Fibroblast of lung (primary cell): ENCODE data around the gene FBXO46. TPM values are rescaled to one million over a fixed set of nuclear protein-coding genes. Genes with fewer than 3 reads are reported as not detected.

ENCODE experiments used
- DNase-seq, 2 donors: peaks; one replicate each; pipeline versions ENCODE4 v3.0.0 to v3.0.0-alpha.2; 2010; ENCODE audit warnings: low read depth in 2 of 2
- H2AFZ ChIP-seq: 2 replicates; pipeline ENCODE4 v1.5.1; 2012; ENCODE audit warnings: low read length, control low read depth, inconsistent platforms
- H3K27ac ChIP-seq: 2 replicates; pipeline ENCODE4 v1.5.1; 2011; ENCODE audit warnings: low read length, control low read depth; ENCODE audit not compliant: insufficient read depth
- H3K27me3 ChIP-seq: 2 replicates; pipeline ENCODE4 v1.5.1; 2011; ENCODE audit warnings: mild to moderate bottlenecking, low read length; ENCODE audit not compliant: control insufficient read depth, insufficient read depth
- H3K36me3 ChIP-seq: 2 replicates; pipeline ENCODE4 v1.5.1; 2011; ENCODE audit warnings: low read length; ENCODE audit not compliant: control insufficient read depth, insufficient read depth
- H3K4me1 ChIP-seq: 2 replicates; pipeline ENCODE4 v1.5.1; 2011; ENCODE audit warnings: low read length; ENCODE audit not compliant: control insufficient read depth, insufficient read depth; ENCODE audit errors: extremely low read depth
- H3K4me2 ChIP-seq: 2 replicates; pipeline ENCODE4 v1.5.1; 2011; ENCODE audit warnings: low read length, control low read depth; ENCODE audit not compliant: insufficient read depth; ENCODE audit errors: extremely low read depth
- H3K4me3 ChIP-seq, 4 experiments: fragments of 200-600 bp in 1 of 4; sonication (generic) in 1 of 4; replicated peaks in 1 of 4; 2 replicates each; pipeline ENCODE4 v1.5.1; 2011 to 2016; ENCODE audit warnings: low read length in 4 of 4, low read depth in 3 of 4, mild to moderate bottlenecking in 3 of 4, control low read depth in 2 of 4, inconsistent platforms in 1 of 4, mixed read lengths in 1 of 4; ENCODE audit not compliant: insufficient read depth in 1 of 4; ENCODE audit errors: control extremely low read depth in 1 of 4
- H3K79me2 ChIP-seq: 2 replicates; pipeline ENCODE4 v1.5.1; 2012; ENCODE audit warnings: mild to moderate bottlenecking, low read length, inconsistent platforms; ENCODE audit not compliant: control insufficient read depth, insufficient read depth
- H3K9ac ChIP-seq: 2 replicates; pipeline ENCODE4 v1.5.1; 2011; ENCODE audit warnings: mild to moderate bottlenecking, low read length, control low read depth; ENCODE audit not compliant: insufficient read depth
- H3K9me3 ChIP-seq: 2 replicates; pipeline ENCODE4 v1.5.1; 2012; ENCODE audit warnings: low read depth, low read length; ENCODE audit not compliant: control insufficient read depth, insufficient read depth
- H4K20me1 ChIP-seq: 2 replicates; pipeline ENCODE4 v1.5.1; 2011; ENCODE audit warnings: low read length; ENCODE audit not compliant: control insufficient read depth, insufficient read depth; ENCODE audit errors: extremely low read depth
- EZH2 ChIP-seq: IDR thresholded peaks from 2 replicates; pipeline ENCODE4 v1.5.1; 2012; ENCODE audit warnings: low read length, control low read depth, mild to moderate bottlenecking; ENCODE audit errors: missing control alignments
- polyA plus RNA-seq, 2 donors: library from polyadenylated mRNA; depleted of rRNA in 1 of 2; stranded (reverse) in 1 of 2; unstranded in 1 of 2; fragments of >200 nt; gene quantifications; 2 replicates each; pipeline ENCODE4 v1.2.1, GENCODE V29; 2011 to 2012; ENCODE audit warnings: missing spikeins in 1 of 2
- total RNA-seq: library from RNA; depleted of rRNA; stranded (reverse); fragments of >200 nt; gene quantifications from 2 replicates; pipeline ENCODE4 v1.2.1, GENCODE V29; 2014
- TF ChIP-seq, protein P1 (sequence below), 2 donors: IDR thresholded peaks in 1 of 2; conservative IDR thresholded peaks in 1 of 2; 1 replicate in 1 of 2; 2 replicates in 1 of 2; pipeline ENCODE4 v1.5.1; 2011 to 2012; ENCODE audit warnings: low read length in 2 of 2, control low read depth in 1 of 2, inconsistent platforms in 1 of 2, low read depth in 1 of 2, mild to moderate bottlenecking in 1 of 2

The FBXO46 gene
- total and polyA plus RNA-seq, 2 donors (not counting 1 experiment from before 2014, with no cell fraction given) = 2.0 to 3.3 TPM

DNA sequence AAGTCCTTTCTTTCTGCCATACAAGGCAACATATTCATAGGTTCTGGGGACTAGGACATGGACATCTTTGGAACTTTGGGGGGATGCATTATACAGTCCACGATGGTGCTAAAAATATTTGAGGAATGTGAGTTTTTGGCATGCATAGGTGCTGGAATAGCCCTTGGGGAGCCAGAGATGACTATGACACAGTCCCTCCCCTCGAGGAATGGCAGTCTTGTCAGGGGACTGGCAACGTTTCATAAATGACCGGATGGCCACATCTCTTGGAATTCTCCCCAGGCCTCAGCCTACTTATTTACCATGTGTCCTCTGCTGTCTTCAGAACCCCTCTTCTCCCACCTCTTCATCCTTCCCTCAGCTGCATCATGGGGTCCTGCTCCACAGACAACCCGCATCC, 16.2 kb upstream of the FBXO46 start:
- Histone ChIP-seq H2AFZ (no peak overlapping the region), H3K27ac (no peak overlapping the region), H3K9ac (no peak overlapping the region), H3K36me3 (no peaks in the 10 kb centered on the region), H3K4me1 (no peaks in the 10 kb centered on the region), H3K4me2 (no peak overlapping the region), H3K27me3 (peaks cover 15% of the 10 kb centered on the region), H3K9me3 (no peaks in the 10 kb centered on the region), H3K4me3 (no peak overlapping the region), H4K20me1 (no peaks in the 10 kb centered on the region), H3K79me2 (no peaks in the 10 kb centered on the region)
- TF ChIP-seq EZH2 = no peak
- TF ChIP-seq, protein P1, sequence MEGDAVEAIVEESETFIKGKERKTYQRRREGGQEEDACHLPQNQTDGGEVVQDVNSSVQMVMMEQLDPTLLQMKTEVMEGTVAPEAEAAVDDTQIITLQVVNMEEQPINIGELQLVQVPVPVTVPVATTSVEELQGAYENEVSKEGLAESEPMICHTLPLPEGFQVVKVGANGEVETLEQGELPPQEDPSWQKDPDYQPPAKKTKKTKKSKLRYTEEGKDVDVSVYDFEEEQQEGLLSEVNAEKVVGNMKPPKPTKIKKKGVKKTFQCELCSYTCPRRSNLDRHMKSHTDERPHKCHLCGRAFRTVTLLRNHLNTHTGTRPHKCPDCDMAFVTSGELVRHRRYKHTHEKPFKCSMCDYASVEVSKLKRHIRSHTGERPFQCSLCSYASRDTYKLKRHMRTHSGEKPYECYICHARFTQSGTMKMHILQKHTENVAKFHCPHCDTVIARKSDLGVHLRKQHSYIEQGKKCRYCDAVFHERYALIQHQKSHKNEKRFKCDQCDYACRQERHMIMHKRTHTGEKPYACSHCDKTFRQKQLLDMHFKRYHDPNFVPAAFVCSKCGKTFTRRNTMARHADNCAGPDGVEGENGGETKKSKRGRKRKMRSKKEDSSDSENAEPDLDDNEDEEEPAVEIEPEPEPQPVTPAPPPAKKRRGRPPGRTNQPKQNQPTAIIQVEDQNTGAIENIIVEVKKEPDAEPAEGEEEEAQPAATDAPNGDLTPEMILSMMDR (conservative IDR thresholded peaks at IDR 0.05 in 1 of 2, IDR thresholded peaks at IDR 0.05 in 1 of 2; ENCODE audit: low read depth in 1 of 2, low read length in 2 of 2) = no peak
- DNase-seq = no peak

DNA sequence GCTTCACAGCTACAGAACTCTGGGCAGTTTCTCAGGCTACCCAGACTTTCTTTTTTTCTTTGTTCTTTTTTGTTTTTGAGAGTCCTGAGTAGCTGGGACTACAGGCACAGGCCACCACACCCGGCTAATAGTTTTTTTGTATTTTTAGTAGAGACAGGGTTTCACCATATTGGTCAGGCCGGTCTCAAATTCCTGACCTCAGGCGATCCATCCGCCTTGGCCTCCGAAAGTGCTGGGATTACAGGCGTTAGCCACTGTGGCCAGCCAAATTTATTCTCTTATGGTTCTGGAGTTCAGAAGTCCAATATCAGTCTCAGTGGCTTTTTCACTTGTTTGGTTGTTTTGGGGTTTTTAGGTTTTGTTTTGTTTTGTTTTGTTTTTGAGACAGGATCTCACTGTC, 14.9 kb upstream of the FBXO46 start:
- Histone ChIP-seq H3K79me2 (no peaks in the 10 kb centered on the region), H3K27ac (no peak overlapping the region), H3K9me3 (no peaks in the 10 kb centered on the region), H3K4me3 (no peak overlapping the region), H4K20me1 (no peaks in the 10 kb centered on the region), H3K9ac (no peak overlapping the region), H3K4me2 (no peak overlapping the region), H3K27me3 (peaks cover 15% of the 10 kb centered on the region), H3K36me3 (no peaks in the 10 kb centered on the region), H3K4me1 (no peaks in the 10 kb centered on the region), H2AFZ (no peak overlapping the region)
- DNase-seq = no peak
- TF ChIP-seq EZH2 = no peak
- TF ChIP-seq, protein P1 (conservative IDR thresholded peaks at IDR 0.05 in 1 of 2, IDR thresholded peaks at IDR 0.05 in 1 of 2; ENCODE audit: low read depth in 1 of 2, low read length in 2 of 2) = no peak

DNA sequence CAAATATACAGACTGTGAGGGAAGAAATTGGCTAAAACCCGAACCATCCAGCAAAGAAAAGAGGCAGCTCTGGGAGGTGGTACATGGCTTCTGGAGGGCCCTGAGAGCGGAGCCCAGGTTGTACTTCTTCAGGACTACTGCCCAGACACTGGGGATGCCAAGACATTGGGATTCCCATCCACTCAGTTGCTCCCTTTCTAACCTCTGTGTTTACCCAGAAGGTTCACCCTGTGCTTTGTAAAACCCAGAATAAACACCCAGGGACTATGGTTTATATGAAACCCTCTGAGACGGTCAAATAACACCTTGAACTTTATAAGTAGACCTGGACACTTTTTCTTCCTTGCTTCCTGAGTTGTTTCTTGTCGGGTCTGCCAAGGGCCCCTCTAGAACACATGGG, 12.3 kb upstream of the FBXO46 start:
- no peak overlapping the region for H3K9ac ChIP-seq
- no peak overlapping the region for H3K4me3 ChIP-seq
- no peak overlapping the region for H3K27ac ChIP-seq
- no peaks in the 10 kb centered on the region for H4K20me1 ChIP-seq
- no peak for TF ChIP-seq EZH2
- TF ChIP-seq, protein P1 (conservative IDR thresholded peaks at IDR 0.05 in 1 of 2, IDR thresholded peaks at IDR 0.05 in 1 of 2; ENCODE audit: low read depth in 1 of 2, low read length in 2 of 2) = no peak
- H3K9me3 ChIP-seq = no peaks in the 10 kb centered on the region
- H3K4me2 ChIP-seq = no peak overlapping the region
- no peak overlapping the region for H2AFZ ChIP-seq
- DNase-seq = no peak
- H3K36me3 ChIP-seq = no peaks in the 10 kb centered on the region
- H3K27me3 ChIP-seq = peaks cover 15% of the 10 kb centered on the region
- H3K79me2 ChIP-seq = no peaks in the 10 kb centered on the region
- H3K4me1 ChIP-seq = no peaks in the 10 kb centered on the region
